ENCODE results near the gene EVA1A. TPM values are rescaled to one million over a fixed set of nuclear protein-coding genes. Genes with fewer than 3 reads are reported as not detected.

Gene EVA1A
- total and polyA plus RNA-seq, 12 donors = 0.17 to 3.4 (median 0.99) TPM

DNA sequence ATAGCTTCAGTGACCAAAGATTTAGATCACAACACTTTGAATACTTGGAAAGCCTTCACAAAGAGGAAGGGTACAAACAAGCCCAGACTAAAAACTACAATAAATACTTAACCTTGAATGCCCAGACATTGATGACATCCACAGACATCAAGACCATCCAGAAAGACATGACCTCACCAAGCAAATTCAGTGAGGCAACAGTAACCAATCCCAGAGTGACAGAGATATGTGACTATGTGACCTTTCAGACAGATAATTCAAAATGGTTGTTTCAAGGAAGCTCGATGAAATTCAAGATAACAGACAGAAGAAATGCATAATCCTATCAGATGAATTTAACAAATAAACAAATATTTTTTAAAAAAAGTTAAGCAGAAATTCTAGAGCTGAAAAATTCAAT is 19.9 kb upstream of the EVA1A start:
- H3K27me3 ChIP-seq = no peaks in the 10 kb centered on the region
- H3K9me3 ChIP-seq = peaks cover 0 to 9% (median 0%) of the 10 kb centered on the region in 11 donors
- H3K4me1 ChIP-seq = no peaks in the 10 kb centered on the region
- H3K4me3 ChIP-seq = no peak overlapping the region
- H3K27ac ChIP-seq = no peak overlapping the region
- ATAC-seq (no peak), DNase-seq (no peak)
- WGBS, 2 donors = 80 to 97% methylated on average over 1 of the region's 1 CpG
- no peaks in the 10 kb centered on the region for H3K36me3 ChIP-seq
- intact Hi-C loops (cut with DNase I) = no loop called here
- TF ChIP-seq, protein P1, sequence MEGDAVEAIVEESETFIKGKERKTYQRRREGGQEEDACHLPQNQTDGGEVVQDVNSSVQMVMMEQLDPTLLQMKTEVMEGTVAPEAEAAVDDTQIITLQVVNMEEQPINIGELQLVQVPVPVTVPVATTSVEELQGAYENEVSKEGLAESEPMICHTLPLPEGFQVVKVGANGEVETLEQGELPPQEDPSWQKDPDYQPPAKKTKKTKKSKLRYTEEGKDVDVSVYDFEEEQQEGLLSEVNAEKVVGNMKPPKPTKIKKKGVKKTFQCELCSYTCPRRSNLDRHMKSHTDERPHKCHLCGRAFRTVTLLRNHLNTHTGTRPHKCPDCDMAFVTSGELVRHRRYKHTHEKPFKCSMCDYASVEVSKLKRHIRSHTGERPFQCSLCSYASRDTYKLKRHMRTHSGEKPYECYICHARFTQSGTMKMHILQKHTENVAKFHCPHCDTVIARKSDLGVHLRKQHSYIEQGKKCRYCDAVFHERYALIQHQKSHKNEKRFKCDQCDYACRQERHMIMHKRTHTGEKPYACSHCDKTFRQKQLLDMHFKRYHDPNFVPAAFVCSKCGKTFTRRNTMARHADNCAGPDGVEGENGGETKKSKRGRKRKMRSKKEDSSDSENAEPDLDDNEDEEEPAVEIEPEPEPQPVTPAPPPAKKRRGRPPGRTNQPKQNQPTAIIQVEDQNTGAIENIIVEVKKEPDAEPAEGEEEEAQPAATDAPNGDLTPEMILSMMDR (IDR thresholded peaks at IDR 0.05) = no peak

DNA sequence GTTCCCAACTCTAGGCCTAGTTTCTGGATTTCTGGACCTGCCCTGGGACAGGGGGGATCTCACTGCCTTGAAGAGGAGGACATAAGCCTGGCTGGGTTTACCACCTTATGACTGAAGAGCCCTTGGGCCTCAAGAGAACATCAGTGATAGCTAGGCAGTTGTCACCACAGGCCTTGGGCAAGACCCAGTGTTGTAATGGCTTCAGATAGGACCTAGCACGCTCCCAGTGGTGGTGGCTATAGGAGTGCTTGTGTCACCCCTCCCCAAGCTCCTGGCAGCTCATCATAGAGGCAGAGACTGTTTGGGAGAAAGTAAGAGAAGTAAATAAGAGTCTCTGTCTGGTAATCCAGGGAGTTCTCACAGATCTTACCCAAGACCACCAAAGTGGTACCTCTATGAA is 19.4 kb upstream of the EVA1A start:
- DNase-seq = no peak
- no peak for ATAC-seq

DNA sequence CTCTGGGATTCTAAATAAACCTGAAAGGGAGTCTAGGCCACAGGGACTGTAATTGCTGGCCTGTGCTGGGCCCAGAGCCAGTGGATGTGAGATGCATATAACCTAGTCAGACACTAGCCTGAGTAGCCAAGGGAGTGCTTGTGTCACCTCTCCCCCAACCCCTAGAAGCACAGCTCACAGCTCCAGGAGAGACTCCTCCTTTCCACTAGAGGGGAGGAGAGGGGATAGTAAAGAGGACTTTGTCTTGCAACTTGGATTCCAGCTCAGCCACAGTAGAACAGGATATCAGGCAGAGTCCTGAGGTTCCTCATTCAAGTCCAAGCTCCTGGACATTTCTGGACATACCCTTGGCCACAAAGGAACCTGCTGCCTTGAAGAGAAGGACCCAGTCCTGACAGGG is 18.4 kb upstream of the EVA1A start:
- no peaks in the 10 kb centered on the region for H3K27me3 ChIP-seq
- no peaks in the 10 kb centered on the region for H3K4me1 ChIP-seq
- H3K36me3 ChIP-seq = no peaks in the 10 kb centered on the region
- peaks cover 0 to 16% (median 0%) of the 10 kb centered on the region in 11 donors for H3K9me3 ChIP-seq
- TF ChIP-seq, protein P1 (IDR thresholded peaks at IDR 0.05) = no peak
- DNase-seq = no peak
- intact Hi-C loops (cut with DNase I) = no loop called here
- H3K4me3 ChIP-seq = no peak overlapping the region
- H3K27ac ChIP-seq = no peak overlapping the region
- ATAC-seq = no peak

More for the DNA sequence above, 19.4 kb upstream of the EVA1A start:
- Histone ChIP-seq H3K4me3 (no peak overlapping the region), H3K27me3 (no peaks in the 10 kb centered on the region), H3K9me3 (peaks cover 0 to 11% (median 0%) of the 10 kb centered on the region in 11 donors), H3K27ac (no peak overlapping the region), H3K36me3 (no peaks in the 10 kb centered on the region), H3K4me1 (no peaks in the 10 kb centered on the region)
- 85 to 95% methylated on average over 1 of the region's 1 CpG for WGBS, 2 donors
- intact Hi-C loops (cut with DNase I) = no loop called here
- TF ChIP-seq, protein P1 (IDR thresholded peaks at IDR 0.05) = no peak

DNA sequence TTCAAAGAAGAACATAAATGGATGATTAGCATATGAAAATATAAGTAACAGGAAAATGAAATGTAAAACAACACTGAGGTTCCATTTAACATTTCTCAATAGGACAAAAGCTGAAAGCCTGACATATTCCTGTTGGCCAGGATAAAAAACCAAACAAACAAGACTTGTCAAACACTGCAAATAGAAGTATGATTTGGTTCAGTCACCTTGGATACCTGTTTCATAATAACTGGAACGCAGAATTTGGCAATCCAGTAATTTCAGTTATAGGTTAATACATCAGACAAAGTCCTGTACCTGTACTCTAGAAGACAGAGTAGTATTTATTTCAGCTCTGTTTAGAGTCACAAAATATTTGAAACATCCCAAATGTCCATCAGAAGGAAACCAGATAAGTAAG is 16.5 kb upstream of the EVA1A start:
- Histone ChIP-seq H3K27ac (no peak overlapping the region), H3K9me3 (peaks cover 0 to 16% (median 0%) of the 10 kb centered on the region in 11 donors), H3K4me1 (no peaks in the 10 kb centered on the region), H3K4me3 (no peak overlapping the region), H3K27me3 (no peaks in the 10 kb centered on the region), H3K36me3 (no peaks in the 10 kb centered on the region)
- DNase-seq (no peak), ATAC-seq (no peak)
- WGBS, 2 donors = 88 to 93% methylated on average over 1 of the region's 1 CpG
- TF ChIP-seq, protein P1 (IDR thresholded peaks at IDR 0.05) = no peak
- intact Hi-C loops (cut with DNase I) = no loop called here

Measured in heart right ventricle (tissue), 16 donors.